ENCODE data around the gene RBAK. TPM values are rescaled to one million over a fixed set of nuclear protein-coding genes. Genes with fewer than 3 reads are reported as not detected.

The RBAK gene
- total RNA-seq (2021; ENCODE audit: unreplicated experiment) (16.2 TPM), Bru-seq, nascent RNA (percentile 91 among the genes with signal in this experiment), BruChase-seq, experiment 1, labeled RNA remaining after a 6-hour chase (percentile 96 among the genes with signal in this experiment), BruChase-seq, experiment 2, labeled RNA remaining after a 2-hour chase (percentile 99 among the genes with signal in this experiment)
- polyA plus RNA-seq (2012), result 3.7 and 5.4 TPM in 2 replicates
- long read RNA-seq, full-length matches to known transcripts, result 4 of 14 reads
- long read RNA-seq, partial matches to known transcripts, result 2 of 14 reads
- long read RNA-seq, other reads (novel, unspliced or antisense), result 8 of 14 reads

DNA sequence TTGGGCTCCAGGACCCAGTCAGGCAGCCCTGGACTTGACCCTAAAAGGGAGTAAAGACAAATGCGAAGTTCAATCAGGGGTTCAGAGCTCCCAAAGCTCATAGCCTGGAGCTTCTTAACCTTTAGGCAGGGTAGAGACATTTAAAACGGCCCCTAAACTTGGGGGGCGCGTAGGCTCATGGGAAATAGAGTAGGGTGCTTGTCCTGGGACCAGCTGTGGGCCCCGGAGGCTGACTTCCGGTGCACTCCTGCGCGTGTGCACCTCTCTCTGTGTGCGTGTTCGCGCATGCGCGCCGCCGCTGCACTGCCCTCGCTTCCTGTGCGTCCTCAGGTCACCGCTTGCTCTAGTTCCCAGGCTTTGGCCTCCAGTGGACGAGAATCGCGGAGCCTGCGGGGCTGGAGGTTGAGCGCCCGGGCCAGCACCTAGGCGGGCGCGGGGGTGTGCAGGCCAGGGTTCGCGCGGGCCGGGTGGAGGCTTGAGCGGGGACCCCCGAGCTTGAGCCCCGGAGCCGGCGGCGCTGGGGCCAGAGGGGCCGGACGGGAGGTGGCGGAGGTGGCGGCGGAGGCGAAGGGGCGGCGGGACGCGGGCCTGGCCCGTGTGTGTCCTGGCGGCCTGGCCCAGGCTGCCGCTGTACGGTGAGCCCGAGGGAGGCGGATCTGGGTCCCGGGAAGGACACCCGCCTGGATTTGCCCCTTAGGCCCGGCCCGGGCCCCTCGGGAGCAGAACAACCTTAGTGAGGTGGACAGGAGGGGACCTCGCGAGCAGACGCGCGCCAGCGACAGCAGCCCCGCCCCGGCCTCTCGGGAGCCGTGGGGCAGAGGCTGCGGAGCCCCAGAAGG lies at the start of gene RBAK:
Gene RBAK (plus strand): TSS at position 303 of the 839 bp plus-strand sequence. CDS start 2,217 bp downstream, outside the sequence.
- POLR2A ChIA-PET, result no interaction called here
- Histone ChIP-seq H3K79me2 (ENCODE audit: insufficient read depth, low read length) (peaks cover 35% of the 10 kb centered on the region), H4K20me1 (ENCODE audit: insufficient read depth) (no peaks in the 10 kb centered on the region), H3K27me3 (ENCODE audit: insufficient read depth, low read length) (no peaks in the 10 kb centered on the region), H3K4me3 (replicated peaks in 1 of 2; ENCODE audit: low read depth in 1 of 2, low read length in 2 of 2) (peak within 1 kb of the TSS; percentile 77 to 84), H3K9me3 (ENCODE audit: control insufficient read depth in 1 of 2, insufficient read depth in 1 of 2, low read depth in 1 of 2, low read length in 2 of 2) (peaks cover 0 to 6% of the 10 kb centered on the region in 2 experiments; a peak in 2 of 4 replicates), H2AFZ (ENCODE audit: low read depth, low read length, poor library complexity, severe bottlenecking) (no peak within 1 kb of the TSS), H3K9ac (ENCODE audit: low read length) (peak within 1 kb of the TSS; percentile 94), H3K36me3 (ENCODE audit: control insufficient read depth in 1 of 2, insufficient read depth in 2 of 2, low read length in 2 of 2) (peaks cover 13 to 15% of the 10 kb centered on the region in 2 experiments), H3K4me1 (ENCODE audit: control insufficient read depth in 1 of 2, insufficient read depth in 2 of 2, low read length in 2 of 2) (peaks cover 3 to 7% of the 10 kb centered on the region in 2 experiments; a peak in 2 of 4 replicates), H3K9me2 (ENCODE audit: insufficient read depth) (no peaks in the 10 kb centered on the region), H3K4me2 (ENCODE audit: low read length) (peak within 1 kb of the TSS; percentile 81), H3K27ac (ENCODE audit: low read depth, low read length) (peak within 1 kb of the TSS; percentile 91)
- TF ChIP-seq POLR2A (IDR thresholded peaks at IDR 0.05; ENCODE audit: borderline replicate concordance, extremely low read depth, insufficient read depth, insufficient read length) (peak; percentile 87), POLR2AphosphoS5 (IDR thresholded peaks at IDR 0.05; ENCODE audit: low read depth, low read length) (peak; percentile 95), RAD21 (IDR thresholded peaks at IDR 0.05; ENCODE audit: low read depth) (no peak), TCF7L2 (IDR thresholded peaks at IDR 0.05; ENCODE audit: borderline replicate concordance, extremely low read depth, insufficient read depth, insufficient read length) (no peak), CBX3 (IDR thresholded peaks at IDR 0.05; ENCODE audit: low read depth) (0 out of 2 replicates have a peak, but pooled peaks have one; percentile 12), EGR1 (IDR thresholded peaks at IDR 0.05; ENCODE audit: low read depth) (0 out of 2 replicates have a peak, but pooled peaks have one; percentile 5), SIN3A (IDR thresholded peaks at IDR 0.05; ENCODE audit: low read depth) (peak; percentile 56), ELF1 (IDR thresholded peaks at IDR 0.05; ENCODE audit: borderline replicate concordance, low read depth) (peak; percentile 60; the same call in 1 of the 2 replicates), EZH2phosphoT487 (IDR thresholded peaks at IDR 0.05; ENCODE audit: borderline replicate concordance) (no peak), ZFX (IDR thresholded peaks at IDR 0.05) (peak; percentile 89), SP1 (IDR thresholded peaks at IDR 0.05; ENCODE audit: low read depth) (peak; percentile 53; the same call in 1 of the 2 replicates)
- TF ChIP-seq, protein P1, sequence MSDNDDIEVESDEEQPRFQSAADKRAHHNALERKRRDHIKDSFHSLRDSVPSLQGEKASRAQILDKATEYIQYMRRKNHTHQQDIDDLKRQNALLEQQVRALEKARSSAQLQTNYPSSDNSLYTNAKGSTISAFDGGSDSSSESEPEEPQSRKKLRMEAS (IDR thresholded peaks at IDR 0.05), result peak; percentile 59; the same call in 1 of the 2 replicates
- TF ChIP-seq, protein P2, sequence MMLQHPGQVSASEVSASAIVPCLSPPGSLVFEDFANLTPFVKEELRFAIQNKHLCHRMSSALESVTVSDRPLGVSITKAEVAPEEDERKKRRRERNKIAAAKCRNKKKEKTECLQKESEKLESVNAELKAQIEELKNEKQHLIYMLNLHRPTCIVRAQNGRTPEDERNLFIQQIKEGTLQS (IDR thresholded peaks at IDR 0.05), result no peak
- RAD21 ChIA-PET (ENCODE audit: low non-redundant PET in 1 of 2, low total read pairs in 2 of 2, uncharacterized antibody in 2 of 2, unreplicated experiment in 2 of 2), result interaction anchor here in 1 of 2 experiments (0.6 kb wide), 1 partner anchor 203 kb away, joined by 3 read pairs; no protein-coding TSS in a partner anchor
- CTCF ChIA-PET, result interaction anchor here (0.9 kb wide), 1 partner anchor 72 kb away, joined by 4 read pairs; no protein-coding TSS in a partner anchor
- intact Hi-C loops (cut with micrococcal nuclease), result loop anchor here (5.0 kb wide), 1 partner anchor 68 kb away; no protein-coding TSS in a partner anchor
- BruUV-seq (replicated peaks), result no TSS peak
- DNase-seq (ENCODE audit: low read depth, low spot score) (peak; percentile 92), ATAC-seq (peak; percentile 99)
